NOMO-1 (cell line): ENCODE data around the gene H6PD.

Experiments used
- DNase-seq, 2 experiments: peaks; one replicate each; lab custom pipeline; 2025; ENCODE audit not compliant: unreplicated experiment in 2 of 2; lab: John Stamatoyannopoulos, UW

Gene H6PD, protein sequence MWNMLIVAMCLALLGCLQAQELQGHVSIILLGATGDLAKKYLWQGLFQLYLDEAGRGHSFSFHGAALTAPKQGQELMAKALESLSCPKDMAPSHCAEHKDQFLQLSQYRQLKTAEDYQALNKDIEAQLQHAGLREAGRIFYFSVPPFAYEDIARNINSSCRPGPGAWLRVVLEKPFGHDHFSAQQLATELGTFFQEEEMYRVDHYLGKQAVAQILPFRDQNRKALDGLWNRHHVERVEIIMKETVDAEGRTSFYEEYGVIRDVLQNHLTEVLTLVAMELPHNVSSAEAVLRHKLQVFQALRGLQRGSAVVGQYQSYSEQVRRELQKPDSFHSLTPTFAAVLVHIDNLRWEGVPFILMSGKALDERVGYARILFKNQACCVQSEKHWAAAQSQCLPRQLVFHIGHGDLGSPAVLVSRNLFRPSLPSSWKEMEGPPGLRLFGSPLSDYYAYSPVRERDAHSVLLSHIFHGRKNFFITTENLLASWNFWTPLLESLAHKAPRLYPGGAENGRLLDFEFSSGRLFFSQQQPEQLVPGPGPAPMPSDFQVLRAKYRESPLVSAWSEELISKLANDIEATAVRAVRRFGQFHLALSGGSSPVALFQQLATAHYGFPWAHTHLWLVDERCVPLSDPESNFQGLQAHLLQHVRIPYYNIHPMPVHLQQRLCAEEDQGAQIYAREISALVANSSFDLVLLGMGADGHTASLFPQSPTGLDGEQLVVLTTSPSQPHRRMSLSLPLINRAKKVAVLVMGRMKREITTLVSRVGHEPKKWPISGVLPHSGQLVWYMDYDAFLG

DNA sequence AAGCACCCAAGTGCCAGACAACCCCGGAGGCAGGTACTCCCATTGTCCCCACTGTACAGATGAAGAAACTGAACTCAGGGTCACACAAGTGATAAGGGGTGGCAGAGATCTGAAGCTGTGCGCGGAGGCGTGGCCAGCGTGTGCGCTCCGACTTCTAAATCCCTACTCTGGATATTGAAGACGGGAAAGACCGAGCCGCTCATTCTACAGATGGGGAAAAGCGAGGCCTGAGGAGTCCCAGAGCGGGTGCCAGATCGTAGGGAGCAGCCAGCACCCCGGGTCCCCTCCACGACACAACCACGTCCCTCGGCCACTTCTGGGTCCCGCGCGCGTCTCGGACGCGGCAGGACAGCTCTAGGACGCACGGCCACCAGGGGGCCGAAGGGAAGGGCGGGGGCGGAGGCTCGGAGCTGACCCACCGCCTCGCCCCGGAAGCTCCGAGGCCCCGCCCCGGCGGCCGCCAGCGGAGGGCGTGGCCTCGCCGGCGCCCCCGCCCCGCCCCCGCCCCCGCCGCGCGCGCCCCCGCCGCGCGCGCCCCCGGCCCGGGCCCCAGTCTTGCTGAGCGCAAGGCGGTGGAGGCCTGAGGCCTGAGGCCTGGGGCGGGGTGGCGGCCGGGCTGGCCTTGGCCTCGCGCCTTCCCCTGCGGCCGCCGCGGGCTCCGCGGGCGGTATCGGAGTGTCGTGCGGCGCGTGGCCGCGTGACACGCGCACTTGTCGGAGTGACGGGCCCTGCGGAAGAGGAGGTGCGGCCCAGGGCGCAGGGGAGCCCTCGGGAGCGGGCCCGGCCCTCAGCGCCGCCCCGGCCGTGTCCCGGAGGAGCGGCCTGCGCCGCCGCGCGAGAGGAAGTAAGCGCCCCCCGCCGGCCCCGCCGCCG lies at the start of gene H6PD:
H6PD (plus strand) TSS at position 552 of the 873 bp plus-strand sequence. CDS start 10,161 bp downstream, outside the sequence.
- peak; percentile 80 to 89 for DNase-seq

DNA sequence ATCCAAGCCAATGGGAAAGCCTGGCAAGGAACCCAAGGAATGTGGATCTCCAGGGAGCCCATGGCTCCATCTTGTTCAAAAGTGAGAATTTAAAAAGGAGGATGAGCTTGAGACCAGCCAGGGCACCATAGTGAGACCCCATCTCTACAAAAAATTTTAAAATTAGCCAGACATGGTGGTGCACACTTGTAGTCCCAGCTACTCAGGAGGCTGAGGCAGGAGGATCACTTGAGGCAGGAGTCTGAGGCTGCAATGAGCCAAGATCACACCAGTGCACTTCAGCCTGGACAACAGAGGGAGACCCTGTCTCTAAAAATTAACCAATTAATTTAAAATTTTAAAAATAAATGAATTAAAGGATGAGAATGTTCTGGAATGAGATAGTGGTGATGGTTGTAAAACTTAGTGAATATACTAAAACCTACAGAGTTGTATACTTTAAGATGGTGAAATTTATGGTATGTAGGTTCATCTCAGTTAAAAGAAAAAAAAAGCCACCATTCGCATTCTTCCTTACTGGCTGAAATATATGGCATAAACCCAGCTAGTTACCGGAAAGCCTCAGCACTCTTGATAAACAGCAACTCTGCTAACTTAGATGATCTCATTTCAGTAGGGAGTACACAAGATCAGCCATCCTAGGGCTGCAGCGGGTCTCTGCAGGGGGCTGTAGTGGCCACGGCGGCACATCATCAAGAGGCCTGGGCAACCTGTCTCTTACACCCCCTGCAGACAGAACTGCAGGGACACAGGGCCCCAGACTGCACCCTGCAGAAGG lies 48.3 kb upstream of the H6PD start:
- DNase-seq, result no peak

DNA sequence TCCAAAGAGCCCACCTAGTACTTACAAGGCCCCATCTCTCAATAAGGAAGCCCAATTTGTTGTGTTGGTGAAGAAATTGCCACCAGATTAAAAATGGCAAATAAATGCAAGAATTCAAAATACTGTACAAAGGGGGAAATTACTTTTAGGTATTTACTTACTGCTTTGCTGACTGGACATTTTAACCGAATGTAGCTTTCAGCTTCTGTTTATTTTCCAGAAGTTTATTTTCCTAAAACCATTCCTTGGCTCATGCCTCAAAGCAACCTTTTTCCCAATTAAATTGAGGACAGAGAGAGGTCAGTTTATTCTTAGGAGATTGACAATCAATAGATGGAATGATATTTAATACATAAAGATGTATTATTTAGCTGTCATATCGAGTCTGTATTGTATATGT lies 47.6 kb upstream of the H6PD start:
- DNase-seq, result no peak

DNA sequence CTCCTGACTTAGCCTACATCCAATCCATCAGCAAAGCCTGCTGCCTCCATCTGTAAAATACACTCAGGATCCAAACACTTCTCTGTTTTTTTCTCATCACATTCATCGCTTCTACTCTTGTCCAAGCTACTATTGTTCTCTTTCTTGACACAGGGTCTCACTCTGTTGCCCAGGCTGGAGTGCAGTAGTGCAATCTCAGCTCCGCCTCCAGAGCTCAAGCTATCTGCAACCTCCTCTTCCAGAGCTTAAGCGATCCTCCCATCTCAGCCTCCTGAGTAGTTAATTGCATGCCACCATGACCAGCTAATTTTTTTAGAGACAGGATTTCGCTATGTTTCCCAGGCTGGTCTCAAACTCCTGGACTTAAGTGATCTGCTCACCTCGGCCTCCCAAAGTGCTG lies 44.3 kb upstream of the H6PD start:
- no peak for DNase-seq

DNA sequence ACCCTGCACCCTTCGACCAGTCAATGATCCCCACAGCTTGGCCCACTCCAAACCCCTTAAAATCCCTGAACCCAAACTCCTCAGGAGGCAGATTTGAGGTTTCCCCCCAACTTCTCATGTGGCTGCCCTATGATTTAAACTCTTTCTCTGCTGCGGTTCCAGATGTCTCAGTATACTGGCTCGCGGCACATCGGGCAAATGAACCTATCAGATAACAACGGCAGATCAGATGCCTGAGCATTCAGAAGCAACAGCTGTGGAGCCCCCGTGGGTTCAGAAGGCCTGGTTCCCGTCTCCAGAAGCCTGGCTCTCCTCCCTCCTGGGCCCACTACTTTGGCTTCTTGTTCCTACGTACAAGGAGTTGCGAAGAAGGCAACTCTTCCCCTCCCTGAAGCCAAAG lies 43.3 kb upstream of the H6PD start:
- no peak for DNase-seq

DNA sequence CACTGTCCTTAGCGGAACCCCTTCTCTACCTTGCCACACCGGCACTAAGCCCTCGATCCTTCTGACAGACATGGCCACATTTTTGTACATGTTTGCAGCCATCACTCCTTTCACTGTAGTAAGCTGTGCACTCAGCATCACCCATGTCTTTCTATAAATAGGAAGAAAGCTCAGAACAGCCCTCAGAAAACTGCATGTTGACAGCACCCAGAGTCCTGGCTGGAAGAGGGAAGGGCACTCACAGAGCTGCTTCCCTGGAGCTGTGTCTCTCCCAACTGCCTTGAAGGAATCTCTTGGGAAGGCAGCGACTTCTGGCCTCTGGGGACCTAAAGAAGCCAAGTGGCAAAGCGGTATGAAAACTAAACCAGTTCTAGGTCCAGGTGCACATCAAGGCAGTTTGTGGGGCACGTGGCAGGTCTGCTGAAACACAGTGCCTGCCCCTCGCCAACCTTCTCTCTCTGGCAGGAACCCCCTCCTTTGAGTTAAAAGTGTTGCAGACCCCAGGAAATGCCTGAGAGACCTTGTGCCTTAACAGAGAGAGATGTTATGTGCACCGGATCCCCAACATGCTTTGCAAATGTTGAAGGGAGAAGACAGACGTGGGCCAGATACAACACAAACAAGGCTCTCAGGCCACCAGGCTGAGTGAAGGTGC lies 41.9 kb upstream of the H6PD start:
- no peak for DNase-seq

DNA sequence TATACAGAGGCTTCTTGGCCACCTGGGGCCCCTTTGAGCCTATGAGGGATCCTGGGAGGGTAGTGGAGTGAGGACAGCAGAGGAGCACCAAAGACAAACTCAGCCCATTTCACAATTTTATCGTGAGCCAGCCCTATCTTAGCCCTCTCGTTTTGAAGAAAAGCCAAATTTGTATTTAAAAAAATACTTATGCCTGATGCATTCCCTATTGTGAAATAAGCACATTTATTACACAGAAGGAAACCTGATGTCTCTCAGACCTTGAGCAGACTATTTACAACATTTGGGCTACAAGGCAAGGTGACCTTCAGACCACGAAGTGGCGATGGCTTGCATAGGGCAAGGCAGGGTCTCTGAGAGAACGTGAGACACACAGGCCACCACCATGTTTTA lies 41.3 kb upstream of the H6PD start:
- DNase-seq, result no peak

DNA sequence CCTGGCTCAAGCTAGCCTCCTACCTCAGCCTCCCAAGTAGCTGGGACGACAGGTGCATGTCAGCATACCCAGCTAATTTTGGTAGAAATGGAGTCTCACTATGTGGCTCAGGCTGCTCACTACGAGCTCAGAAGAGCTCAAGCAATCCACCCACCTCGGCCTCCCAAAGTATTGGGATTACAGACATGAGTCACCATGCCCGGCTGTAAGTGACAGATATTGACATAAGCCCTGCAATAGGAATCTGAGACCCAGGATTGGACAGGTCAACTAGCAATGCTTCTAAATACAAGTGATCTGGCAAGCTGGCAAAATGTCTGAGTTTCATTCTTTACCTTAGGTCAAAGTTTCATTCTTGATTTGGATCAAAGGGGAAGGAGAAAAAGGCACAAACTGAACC lies 40.5 kb upstream of the H6PD start:
- DNase-seq, result no peak

DNA sequence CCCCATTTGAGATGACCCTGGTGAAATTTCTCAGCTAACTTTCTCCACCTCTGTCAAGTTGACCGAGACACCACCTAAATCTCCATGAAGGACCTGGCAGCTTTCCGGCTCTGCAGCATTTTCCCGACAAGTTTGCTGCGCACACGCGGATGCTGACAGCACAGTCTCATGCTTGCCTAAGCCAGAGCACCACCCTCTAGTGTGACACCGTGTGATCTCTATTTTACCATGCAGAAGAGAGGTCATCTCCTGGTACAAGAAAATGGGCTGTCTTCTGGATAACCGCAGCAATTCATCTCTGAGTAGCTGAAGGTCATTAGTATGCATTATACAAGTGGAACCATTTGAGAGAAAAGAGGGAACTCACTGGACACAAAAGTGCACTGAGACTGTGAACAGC lies 38.9 kb upstream of the H6PD start:
- no peak for DNase-seq

DNA sequence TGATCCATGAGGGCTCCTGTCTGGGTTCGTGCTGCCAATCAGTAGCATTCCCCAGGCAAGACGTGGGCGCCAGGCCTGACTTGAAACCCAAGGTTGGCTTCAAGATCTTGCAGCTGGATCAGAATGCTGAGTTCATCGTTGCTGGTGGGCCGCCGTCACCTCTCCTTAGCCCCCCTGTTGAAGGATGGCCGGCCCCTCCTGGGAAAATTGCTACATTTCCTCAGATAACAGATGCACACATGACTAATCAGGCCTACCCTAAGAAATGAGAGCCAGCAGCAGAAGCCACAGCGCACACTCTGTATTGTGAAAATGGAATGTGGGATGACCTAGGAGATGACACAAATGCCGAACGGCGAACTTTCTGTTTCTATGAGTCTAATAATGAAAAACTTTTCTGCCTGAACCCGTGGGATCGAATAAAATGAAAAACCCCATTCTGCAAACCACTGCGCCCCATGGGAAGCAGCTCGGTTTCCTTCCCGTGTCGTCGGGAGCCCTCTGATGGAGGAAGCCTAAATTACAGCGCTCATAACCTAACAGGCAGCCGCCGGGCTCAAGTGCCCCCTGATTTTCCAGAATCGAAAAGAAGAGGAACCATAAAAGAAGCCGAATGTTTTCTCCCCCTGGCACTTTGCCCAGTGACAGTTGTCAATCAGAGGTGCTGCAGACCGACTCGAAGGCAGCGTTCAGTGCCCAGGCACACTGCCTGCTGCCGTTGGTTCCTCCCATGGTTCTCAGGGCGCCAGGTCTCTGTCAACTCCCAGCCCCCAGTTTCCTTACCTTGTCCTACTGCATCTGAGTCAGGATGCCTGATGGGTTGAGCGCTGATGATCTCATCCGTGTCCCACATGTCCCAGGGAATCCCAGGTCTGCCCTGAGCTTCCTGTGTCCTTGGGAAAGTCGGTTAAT lies 38.2 kb upstream of the H6PD start:
- peak; percentile 57 to 72 for DNase-seq

DNA sequence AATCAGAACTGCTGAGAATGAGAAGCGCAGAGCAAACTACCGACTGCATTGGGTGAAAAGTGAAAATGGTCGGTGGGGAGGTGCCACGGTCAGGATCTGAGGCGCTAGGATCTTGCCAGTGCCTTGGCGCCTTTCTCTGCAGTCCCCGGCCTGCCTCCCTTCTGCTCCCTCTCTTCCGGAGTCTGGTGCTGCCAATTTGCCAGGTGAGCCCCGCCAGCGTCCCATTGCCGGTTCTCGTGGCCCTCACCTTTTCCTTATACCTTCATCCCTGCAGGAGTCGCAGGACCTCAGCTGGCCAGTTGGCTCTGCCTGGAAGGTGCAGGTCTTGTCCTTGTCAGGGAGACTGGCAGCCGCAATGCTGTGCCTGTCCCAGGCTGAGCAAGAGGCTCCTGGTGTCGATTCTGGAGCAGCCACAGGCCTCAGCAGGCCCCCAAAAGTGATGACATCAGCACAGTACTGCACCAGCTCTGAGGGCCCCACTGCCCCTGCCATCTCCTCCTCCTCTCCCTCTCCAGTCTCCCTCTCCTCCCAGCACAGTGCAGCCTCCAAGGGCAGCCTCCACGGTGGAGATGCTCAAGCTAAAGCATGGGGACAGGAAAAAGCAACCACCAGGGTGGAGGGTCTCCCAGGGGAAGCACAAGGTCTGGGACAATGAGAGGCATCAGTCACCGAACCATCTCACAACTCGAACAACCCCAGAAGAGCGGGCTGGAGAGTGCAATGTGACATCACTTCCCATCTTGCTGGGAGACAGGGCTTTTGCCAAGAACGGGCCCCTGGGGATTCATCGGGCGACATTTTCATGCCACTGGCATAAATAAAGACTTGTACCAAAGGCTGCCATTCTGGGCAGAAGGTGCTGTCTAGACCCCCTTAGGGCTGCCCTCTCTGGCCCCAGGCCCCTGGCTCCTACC lies 37.1 kb upstream of the H6PD start:
- DNase-seq, result no peak

DNA sequence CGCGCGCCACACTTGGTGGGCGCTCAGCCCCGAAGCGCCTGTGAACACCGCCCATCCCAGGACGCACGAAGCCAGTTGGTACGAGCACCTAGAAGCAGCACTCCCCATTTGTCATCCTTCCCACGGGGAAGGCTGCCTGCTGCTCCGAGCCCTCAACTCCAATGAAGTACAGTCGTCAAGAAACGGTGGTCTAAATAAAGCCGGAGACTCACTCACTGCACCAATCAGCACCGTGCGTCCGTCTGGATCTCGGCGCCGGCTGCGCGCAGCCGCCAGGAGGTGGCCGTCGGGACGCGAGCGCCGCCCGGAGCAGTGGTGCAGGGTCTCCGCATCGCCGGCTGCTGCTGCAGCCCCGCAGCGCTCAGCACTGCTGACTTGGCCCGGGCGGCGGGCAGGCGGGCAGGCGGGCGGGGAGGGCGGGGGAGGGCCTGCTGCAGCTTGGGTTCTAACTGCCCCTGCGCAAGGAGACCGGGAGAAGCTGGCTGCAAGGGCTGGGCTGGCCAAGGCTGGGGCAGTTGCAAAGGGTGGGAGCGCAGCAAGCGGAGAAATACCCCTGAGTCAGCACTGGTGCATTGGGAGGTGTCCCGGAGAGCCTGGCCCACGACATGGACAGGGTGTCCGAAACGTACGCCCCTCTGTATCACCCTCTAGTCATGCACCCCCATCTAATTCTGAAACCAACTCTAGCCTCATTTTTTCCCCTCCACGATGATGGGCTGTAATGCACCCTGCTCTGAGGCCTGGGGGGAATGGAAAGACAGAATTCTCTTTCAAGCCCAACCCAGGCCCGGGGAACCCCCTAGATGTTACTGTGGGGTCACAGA lies 35.8 kb upstream of the H6PD start:
- no peak for DNase-seq

DNA sequence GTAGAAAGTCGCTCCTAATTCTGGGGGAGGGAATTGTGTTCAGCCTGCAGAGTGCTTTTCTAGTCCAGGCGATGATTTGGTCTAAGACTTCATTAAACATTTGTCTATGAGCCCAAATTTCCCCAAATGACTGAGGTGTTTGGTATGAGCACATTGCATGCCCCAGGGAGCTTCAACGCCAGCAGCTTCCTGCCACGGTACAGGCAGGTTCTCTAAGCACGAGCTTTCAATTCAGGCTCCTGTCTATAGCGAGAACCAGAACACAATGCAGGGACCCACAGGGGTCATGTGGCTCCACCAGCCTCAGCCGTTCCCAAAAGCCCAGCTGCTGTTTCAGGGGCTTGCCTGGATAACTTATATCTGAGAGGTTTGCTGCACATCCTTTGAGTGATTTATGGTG lies 34.1 kb upstream of the H6PD start:
- no peak for DNase-seq

DNA sequence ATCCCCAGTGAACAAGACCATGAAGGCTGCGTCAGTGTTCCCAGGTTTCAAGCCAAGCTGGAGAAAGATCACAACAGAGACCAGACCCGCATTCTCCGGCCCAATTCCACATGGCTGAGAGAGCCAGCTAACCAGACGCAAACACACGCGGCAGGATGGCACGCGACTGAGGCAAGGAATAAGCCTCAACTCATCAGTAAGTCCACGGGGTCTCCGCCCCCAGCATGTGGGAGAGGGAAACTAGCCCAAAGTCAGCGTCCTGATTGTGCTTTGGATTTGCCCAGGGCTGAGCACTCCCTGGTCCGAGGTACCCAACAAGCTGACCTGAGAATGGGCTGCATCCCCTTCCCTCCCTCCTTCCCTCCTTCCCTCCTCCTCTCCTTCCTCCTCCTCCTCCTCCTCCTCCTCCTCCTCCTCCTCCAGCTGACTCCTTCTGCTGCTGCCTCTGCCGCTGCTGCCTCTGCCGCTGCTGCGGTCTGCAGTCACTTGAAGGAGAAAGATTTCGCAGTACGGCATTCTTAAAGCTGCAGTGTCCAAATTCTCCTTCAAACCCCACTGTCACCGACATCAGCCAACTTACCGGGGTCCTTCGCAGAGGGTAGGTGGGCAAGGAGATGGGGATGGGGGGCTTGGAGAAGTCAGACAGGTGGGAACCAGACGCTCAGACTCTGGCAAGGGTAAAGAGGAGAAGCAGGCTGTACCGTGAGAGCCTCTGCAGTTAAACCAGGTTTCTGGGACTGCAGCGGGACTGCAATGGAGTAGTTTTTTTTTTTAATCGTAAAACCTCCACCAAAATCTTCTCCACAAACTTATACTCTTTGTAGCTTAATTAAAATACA lies 33.0 kb upstream of the H6PD start:
- peak in 1 of 2 experiments; percentile 47 for DNase-seq

DNA sequence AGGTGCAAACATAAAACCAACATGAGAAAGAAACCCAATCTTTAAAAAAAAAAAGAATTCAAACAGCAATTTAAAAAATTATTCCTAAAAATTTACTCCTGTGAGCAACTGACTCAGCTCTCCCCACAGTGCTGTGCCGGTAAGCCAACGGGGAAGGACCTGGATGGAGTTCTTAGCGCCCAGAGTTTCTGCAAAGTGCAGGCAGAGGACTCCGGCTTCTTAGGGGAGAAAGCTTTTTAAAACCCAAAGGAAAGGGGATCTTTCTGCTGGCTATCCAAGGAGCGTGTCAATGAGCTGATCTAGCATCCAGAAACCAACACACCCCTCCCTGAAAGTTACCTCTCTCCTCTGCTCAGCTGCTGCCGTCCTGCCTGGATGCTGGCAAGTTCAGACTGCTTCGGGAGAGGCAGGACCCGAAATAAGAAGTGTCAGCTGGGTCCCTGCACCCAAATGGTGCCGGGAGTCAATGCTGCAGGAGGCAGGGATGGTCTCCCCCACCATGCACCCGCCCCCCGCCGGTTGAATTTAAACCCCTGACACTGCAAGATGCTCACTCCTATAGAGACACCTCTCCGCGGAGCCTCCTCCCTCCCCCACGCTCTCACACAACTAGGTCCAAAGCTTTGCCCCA lies 32.2 kb upstream of the H6PD start:
- no peak for DNase-seq
